NCI-H146 treated with DMSO at 0.1 percent for 48 hours (cell line): Measurements from ENCODE around the gene LENG9.
"Not testable (repeated sequence)": the region's sequence is repeated elsewhere in the genome, so short reads cannot be mapped to it uniquely, and the experiment has no call there.

ENCODE experiments used
- DNase-seq: peaks from one replicate; lab custom pipeline; 2025; ENCODE audit not compliant: unreplicated experiment; lab: John Stamatoyannopoulos, UW

LENG9 gene

DNA sequence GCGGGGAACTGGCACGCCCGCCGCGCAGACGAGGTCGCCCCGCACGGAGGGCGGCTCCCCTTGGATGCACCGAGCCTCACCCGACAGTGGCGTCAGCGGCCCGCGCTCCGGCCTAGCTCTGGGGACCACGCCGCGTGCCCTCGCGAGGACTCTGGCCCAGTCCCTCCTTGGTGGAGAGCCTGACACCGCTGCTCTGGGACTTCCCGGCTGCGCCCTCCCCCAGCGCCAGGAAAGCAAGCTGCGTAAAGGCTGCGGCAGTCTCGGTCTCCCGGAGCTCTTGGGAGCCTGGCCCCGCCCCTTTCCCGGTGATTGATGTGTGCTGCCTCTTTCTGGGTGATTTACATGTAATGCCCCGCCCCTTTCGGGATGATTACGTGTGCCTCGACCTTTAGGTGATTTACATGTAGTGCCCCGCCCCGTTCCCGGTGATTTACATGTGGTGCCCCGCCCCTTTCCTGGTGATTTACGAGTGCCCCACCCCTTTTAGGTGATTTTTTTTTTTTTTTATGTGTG, at the start of gene LENG9:
TSS of gene LENG9 (minus strand) at position 248 of the 513 bp plus-strand sequence. CDS start 252 bp downstream, outside the sequence.
- DNase-seq, result no peak

DNA sequence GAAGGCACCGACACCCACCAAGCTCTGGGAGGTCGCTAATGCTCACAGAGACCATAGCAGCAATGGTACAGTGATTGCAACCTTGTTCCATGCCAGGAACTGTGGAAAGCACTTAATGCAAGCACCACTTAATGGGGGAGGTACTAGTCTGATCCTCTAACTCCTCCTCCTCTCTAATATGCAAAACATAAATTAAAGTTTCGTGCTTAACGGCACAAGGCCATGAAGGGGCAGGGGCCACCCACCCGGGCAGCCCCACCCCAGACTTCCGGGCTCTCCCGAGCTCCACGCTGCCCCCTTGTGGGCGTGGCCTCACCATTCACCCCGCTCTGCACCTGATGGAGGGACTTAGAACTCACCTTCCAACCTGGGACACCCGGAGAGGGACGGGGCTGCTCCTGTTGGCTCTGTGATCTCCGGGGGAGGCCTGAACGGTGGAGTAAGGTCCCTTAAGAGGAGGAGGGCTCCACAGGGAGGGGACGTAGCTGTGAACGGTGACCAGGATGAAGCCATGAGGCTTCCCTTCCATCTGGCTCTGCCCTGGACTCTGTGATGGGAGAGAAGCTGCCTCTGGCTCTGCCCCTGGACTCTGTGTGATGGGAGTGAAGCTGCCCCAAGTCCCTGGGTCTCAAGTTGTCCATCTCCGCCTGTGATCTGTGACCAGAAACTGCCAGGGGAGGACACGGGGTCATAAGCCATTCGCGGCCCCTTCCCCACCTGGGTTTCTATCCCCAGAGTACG, 45.8 kb upstream of the LENG9 start:
- DNase-seq, result not testable (repeated sequence)

DNA sequence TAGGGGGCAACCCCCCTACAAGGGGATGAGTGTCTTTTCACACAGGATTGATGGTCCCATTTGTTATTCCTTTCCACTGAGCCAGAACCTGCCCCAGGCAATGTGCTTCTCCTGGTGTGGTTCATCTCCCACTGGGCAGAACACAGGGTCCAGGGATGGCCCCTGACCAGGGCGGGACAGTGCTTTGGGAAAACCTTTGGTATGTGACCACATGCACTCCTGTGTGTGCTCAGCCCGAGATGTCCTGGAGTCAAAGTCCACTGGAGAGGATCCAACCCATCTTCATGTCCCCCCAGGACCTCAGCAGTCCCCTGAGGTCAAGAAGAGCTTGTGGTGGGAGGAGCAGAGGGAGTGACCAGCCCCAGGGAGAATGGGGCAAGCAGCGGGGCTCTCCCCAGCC, 44.9 kb upstream of the LENG9 start:
- not testable (repeated sequence) for DNase-seq

DNA sequence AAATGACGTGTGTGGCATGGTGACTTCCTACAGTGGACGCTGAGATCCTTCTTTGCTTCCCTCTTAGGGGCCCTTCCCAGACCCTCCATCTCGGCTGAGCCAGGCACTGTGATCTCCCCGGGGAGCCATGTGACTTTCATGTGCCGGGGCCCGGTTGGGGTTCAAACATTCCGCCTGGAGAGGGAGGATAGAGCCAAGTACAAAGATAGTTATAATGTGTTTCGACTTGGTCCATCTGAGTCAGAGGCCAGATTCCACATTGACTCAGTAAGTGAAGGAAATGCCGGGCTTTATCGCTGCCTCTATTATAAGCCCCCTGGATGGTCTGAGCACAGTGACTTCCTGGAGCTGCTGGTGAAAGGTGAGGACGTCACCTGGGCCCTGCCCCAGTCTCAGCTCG, 44.2 kb upstream of the LENG9 start:
- no peak for DNase-seq

DNA sequence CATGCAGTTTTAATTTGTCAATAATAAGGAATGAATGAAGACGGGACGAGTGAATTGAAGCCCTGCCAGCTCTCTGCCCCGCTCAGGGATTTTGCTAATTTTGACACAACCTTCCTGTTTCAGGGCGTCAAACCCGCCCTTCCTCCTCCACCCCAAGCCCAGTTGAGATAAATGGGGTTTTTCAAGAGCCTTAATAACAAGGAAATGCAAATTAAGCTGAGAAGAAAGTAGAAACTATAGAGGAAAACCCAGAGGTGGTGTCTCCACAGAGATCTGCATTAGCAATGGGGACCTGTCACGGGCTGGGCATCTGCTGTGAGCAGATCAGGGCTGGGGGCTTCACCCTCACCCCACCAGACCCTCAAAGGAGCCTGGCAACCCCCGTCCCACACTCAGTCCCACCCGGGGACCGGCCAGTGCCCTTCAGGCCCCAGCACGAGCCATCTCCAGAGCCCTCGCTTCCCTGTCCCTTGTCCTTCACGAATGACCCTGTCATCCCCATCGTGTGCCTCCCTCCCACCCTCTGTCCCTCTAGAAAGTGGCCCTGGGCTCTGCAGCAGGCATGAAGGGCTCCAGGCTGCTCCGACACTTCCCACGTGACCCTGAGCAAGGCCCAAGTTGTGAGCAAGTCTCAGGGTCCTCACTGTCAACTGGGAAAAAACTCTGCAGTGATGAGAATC, 43.6 kb upstream of the LENG9 start:
- DNase-seq, result not testable (repeated sequence)

DNA sequence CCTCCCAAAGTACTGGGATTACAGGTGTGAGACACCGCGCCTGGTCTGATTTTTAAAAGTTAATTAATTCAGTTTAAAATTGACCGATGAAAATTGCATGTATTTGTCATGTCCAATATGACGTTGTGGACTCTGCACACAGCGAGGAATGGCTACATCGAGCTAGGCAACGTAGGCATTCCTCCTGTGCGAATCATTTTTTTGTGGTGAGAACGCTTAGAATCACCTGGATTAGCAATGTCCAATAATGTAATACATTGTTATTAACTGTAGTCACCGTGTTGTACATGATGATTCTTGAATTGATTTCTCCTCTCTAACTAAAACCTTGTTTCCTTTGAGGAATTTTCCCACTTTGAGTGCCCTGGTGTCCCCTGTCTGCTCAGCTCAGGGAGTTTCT, 42.5 kb upstream of the LENG9 start:
- DNase-seq, result no peak

DNA sequence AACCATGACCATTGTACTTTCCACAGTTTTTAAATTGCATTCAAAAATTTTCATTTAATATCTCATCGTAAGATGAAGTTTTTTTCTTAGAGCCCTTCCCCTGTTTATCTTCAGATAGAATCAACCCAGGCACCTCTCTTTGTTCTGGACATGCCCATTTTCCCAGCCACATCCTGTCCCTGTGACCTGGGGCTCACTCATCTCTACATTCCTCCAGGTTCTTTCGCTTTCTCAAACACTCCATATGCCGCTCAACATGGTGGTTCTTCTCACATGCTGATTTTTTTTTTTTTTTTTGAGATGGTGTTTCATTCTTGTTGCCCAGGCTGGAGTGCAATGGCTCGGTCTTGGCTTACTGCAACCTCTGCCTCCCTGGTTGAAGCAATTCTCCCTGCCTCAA, 42.0 kb upstream of the LENG9 start:
- DNase-seq, result not testable (repeated sequence)

DNA sequence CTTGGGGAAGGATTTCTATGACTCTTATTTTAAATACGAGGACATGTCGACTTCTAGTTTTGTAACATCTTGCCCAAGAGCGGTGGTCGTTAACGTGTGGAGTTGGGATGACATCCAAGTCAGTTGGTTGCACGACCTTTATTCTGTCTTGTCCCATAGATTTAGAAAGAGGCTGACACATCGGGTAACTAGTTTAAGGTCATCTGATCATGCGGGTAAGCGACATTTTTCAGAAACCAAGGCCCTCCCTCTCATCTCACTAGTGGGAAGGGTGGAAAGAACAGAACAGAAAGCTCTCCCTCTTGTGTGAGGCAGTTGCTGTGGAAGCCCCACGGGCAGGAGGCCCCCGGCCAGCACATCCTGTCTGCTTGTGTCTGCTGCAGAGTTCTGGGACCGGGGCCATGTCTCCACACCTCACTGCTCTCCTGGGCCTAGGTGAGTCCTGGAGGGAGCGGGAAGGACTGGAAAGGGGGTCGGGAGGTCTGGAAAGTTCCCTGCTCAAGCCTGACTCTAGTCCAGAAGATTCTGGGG, 39.0 kb upstream of the LENG9 start, which contains the start of gene LAIR2:
TSS of gene LAIR2 (plus strand) at position 314 of the 531 bp plus-strand sequence. CDS start at position 402, 88 bp downstream.
- no peak for DNase-seq

DNA sequence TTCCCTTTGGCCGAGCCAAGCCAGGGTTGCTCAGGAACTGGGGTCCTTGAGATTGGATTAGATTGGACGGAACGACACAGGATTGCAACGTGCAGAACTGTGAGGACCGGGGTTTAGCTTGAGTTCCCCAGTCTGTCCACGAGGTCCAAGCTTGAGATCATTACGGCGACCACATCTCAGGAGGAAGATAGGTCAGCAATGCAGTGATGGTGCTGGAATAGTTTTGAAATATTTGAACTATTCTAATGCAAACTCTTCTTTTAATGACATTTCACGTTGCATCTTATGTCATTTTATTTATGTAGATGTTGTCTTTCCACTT, 34.8 kb upstream of the LENG9 start:
- not testable (repeated sequence) for DNase-seq

DNA sequence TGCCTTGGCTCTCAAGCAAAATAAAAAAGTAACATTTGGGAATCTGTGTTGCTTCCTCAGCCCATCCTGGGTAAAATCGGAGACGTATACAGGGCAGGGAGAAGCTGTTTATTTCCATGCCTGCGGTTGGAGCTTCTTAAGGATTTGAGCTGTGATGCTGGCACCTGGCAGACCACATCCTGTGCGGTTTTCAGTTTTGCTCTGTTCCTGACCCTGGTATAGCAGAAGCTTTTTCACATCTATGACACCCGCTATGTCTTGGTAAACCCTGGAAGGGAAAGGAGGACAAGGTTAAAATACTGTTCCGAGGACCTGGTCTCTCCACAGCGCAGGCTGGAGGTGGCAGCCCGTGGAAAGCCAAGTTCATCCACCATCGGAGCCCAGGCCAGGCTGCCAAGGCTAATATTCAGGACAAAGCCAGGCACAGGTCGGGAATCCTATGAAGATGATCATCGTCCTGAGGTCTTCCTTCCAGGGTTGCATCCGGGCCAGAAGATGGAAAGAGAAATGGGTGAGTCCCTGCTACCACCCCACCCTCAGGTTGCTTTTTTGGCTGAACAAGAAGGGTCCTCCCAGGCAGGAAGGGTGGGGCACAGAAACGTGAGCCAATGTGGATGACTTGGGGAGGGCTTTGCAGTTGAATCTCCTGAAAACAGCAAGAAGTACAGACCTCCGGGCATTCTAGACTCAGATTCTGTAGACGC, 34.3 kb upstream of the LENG9 start:
- DNase-seq, result not testable (repeated sequence)

DNA sequence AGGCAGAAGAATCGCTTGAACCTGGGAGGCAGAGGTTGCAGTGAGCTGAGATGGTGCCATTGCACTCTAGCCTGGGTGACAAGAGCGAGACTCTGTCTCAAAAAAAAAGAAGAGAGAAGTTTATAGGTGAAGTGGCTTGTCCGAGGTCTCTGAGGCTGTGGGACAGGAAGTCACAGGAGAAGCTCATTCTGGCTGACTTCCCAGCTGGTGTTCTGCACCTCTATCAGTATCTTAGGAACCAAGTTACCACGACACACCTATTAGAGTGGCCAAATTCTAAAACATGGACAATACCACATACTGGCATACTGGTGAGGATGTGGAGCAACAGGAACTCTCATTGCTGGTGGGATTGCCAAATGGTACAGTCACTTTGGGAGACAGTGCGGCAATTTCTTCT, 31.7 kb upstream of the LENG9 start:
- DNase-seq, result not testable (repeated sequence)

DNA sequence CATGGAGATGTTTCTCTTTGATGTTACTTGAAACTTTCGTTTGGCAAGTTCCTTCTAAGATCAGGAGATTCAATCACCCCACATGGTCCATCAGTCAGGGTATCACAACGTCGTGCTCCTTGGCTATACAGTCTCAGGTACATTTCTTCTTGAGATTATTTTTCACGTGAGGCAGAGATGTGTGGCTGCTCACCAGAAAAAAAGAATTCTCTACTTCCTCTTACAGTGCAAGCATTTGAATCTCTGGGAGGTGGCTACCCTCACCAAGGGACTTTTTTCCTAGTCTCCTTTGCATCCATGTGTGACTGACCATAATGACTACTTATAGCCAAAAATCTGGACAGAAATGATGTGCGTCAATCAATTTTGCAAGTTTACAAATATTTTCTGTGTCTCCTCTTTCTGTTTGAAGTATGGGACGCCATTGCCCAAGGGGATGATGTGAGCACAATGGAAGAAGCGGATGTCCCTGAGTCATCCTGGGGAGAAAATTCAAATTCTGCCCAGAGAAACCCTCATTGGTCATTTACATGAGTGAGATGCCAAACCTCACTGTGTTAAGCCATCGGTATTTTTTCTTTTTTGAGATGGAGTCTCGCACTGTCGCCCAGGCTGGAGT, 30.5 kb upstream of the LENG9 start:
- no peak for DNase-seq

DNA sequence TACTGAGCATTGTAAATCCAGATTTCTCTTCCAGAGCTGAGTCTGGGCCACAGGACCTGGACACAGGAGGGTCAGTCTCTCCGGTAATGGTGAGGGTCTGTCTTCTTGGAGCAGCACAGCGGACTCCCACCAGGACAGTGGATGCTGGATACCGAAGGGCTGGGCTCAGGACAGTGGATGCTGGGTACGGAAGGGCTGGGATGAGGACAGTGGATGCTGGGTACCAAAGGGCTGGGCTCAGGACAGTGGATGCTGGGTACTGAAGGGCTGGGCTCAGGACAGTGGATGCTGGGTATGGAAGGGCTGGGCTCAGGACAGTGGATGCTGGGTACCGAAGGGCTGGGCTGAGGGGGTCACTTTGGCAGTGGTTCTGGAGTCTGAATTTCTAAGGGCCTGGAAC, 29.5 kb upstream of the LENG9 start:
- not testable (repeated sequence) for DNase-seq

DNA sequence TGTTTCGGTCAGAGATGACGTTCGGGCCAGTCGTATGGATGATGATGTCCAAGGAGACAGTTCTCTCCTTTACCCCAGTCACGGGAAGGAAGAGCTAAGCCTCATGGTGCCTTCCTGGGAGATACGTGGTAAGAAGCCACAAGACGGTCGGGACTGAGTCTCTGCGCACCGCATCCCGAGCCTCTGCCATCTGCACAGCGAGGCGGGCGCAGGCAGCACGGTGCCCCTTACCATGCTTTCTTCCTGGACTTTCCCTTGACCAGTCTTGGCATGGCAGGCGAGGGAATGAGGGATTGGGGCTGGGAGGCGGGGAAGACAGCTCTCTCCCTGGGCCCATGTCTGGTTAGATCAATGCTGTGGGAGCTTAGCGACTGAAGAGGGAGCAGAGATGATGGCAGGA, 29.0 kb upstream of the LENG9 start:
- no peak for DNase-seq

DNA sequence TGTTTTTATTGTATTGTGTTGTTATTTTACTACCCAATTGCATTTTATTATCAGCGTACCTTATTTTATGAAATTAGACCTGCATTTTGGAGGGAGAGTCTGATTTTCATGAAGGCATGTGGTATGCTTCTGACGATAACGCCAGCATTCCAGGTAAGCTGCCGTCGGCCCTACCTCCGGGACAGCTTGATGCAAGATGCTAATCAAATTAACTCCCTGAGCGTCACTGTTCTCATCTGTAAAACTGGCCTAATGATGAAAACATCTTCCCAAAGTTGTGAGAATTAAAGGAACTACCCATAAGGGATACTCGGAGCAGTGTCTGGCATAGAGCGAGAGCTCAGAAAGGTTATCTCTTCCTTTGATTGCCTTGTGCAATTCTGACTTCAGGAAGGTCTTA, 26.2 kb upstream of the LENG9 start:
- no peak for DNase-seq

DNA sequence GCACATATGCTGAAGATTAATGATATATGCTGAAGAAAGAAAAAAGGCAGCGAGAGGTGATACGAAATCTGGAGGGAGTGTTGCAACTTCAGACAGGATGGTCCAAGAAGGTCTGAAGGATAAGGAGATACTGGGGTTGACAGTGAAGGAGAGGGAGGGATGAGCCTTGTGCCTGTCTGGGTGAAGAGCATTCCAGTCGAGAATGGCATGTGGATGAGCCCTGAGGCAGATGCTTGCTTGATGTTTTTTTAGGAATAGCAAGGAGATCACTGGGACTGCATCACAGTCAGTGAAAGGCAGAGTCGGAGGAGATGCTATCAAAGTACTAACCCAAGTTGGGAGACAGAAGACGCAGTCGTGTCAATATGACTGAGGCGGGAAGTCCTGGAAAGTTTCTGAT, 25.8 kb upstream of the LENG9 start:
- no peak for DNase-seq

DNA sequence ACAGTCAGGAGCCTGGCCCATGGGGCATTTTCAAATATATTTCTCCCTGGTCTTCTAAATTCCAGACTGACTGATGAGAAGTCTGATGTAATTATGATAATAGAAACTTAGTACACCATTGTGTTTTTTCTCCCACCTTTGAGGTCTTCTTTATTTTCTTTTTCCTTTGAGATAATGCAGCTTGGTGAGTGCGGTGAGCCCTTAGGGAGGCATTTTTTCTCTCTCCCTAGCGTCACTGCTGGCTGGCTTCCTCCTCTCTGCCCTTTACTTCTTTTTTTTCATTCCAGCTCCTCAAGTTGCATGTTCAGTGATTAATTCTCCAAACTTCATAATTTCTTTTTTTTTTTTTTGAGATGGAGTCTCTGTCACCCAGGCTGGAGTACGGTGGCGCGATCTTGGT, 22.3 kb upstream of the LENG9 start:
- DNase-seq, result no peak

DNA sequence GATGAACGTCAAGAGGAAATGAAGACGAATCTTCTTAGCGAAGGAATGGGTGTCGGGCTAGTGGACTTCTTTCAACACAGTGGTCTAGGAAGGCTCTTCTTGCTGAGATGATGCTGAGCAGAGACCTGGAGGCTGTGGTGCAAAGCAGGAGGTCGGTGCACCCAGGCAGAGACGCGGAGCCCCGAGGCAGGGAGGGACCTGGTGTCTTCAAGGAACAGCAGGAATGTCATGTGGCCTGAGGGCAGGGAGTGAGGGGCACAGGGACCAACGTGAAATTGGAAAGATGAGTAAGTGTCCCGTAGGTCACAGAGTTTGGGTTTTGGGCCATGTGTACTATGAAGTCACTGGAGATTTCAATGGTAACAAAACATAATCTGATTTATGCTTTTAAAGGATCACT, 20.9 kb upstream of the LENG9 start:
- DNase-seq, result no peak

DNA sequence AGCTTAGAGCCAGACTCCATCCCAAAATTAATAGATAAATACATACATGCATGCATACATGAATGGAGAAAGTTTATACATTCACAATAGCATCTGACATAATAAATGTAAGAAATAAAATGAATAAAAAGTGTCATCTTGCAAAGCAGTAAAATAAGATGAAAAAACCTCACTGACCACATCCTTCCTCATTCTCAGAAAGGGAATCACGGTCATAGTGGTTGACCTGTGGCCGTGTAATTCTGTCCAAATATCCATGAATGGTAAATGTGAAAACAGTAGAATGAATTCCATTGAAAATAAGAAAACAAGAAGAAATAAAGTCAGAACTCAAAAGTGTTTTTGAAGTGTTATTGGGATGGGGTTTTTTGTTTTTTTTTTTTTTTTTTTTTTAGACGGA, 19.3 kb upstream of the LENG9 start:
- no peak for DNase-seq

DNA sequence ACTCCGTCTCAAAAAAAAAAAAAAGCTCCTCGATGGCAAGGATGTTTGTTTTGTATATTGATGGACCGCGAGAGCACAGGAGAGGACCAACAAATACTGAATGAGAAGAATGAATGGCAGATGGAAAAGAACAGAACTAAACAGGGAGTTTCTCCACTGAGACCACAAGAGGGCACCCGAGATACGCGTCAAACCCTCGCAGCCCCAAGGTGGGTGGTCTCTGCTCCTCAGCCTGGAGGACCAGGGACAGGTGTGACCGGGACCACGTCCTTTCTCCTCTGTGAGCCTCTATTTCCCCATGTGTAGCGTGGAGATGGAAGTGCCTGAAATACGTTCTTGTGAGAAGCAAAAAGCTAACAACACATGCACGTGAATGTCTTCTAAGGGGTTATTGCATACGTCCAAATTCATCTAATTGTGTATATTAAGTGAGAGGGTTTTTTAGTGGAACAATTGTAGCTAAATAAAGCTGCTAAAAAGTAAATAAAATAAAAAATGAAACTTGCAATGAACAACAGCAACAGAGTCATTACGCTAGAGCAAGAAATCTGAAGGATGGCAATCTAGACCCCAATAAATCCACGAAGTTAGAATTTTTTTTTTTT, 17.9 kb upstream of the LENG9 start:
- DNase-seq, result peak; percentile 34

DNA sequence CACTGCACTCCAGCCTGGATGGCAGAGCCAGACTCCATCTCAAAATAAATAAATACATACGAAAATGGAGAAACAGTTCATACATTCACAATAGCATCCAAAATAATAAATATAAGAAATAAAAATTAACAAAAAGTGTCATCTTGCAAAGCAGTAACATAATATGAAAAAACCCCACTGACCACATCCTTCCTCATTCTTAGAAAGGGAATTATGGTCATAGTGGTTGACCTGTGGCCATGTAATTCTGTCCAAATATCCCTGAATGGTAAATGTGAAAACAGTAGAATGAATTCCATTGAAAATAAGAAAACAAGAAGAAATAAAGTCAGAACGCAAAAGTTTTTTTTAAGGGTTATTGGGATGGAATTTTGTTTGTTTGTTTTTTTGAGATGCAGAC, 16.5 kb upstream of the LENG9 start:
- DNase-seq, result no peak
